Measurements from ENCODE around the gene ICE1.
A peak's percentile ranks its signal among the peaks of the same experiment; 100 is the strongest.

Gene ICE1

GRCh38 chr5:5418764-5419163 is 3.7 kb upstream of the ICE1 start:
- H3K9me3 ChIP-seq, result no peaks in the 10 kb centered on the region
- TF ChIP-seq CTCF (IDR thresholded peaks at IDR 0.05), result no peak
- H3K27ac ChIP-seq, result no peak overlapping the region
- no peak overlapping the region for H3K4me3 ChIP-seq (ENCODE audit: low read depth in 1 of 2, low read length in 1 of 2)
- no peaks in the 10 kb centered on the region for H3K36me3 ChIP-seq
- H3K4me1 ChIP-seq (ENCODE audit: control insufficient read depth in 1 of 2, insufficient read depth in 1 of 2, low read depth in 1 of 2, low read length in 1 of 2), result peaks cover 21 to 23% of the 10 kb centered on the region in 2 experiments
- peaks cover 3% of the 10 kb centered on the region for H3K27me3 ChIP-seq

GRCh38 chr5:5419291-5420210 is 2.9 kb upstream of the ICE1 start:
- Histone ChIP-seq H3K27me3 (peaks cover 3% of the 10 kb centered on the region), H3K36me3 (no peaks in the 10 kb centered on the region), H3K4me3 (ENCODE audit: low read depth in 1 of 2, low read length in 1 of 2) (no peak overlapping the region), H3K4me1 (ENCODE audit: control insufficient read depth in 1 of 2, insufficient read depth in 1 of 2, low read depth in 1 of 2, low read length in 1 of 2) (peaks cover 28 to 29% of the 10 kb centered on the region in 2 experiments), H3K27ac (no peak overlapping the region), H3K9me3 (no peaks in the 10 kb centered on the region)
- TF ChIP-seq CTCF (IDR thresholded peaks at IDR 0.05), result no peak

- Histone ChIP-seq H3K4me3 (ENCODE audit: low read depth in 1 of 2, low read length in 1 of 2) (no peak overlapping the region), H3K9me3 (no peaks in the 10 kb centered on the region), H3K4me1 (ENCODE audit: control insufficient read depth in 1 of 2, insufficient read depth in 1 of 2, low read depth in 1 of 2, low read length in 1 of 2) (peaks cover 34 to 36% of the 10 kb centered on the region in 2 experiments), H3K36me3 (no peaks in the 10 kb centered on the region), H3K27me3 (peaks cover 3% of the 10 kb centered on the region), H3K27ac (no peak overlapping the region)
- no peak for TF ChIP-seq CTCF (IDR thresholded peaks at IDR 0.05)
Measured at GRCh38 chr5:5420251-5420650, 2.2 kb upstream of the ICE1 start.

GRCh38 chr5:5421149-5421960 is 1.1 kb upstream of the ICE1 start:
- Histone ChIP-seq H3K36me3 (no peaks in the 10 kb centered on the region), H3K27me3 (peaks cover 3% of the 10 kb centered on the region), H3K4me1 (ENCODE audit: control insufficient read depth in 1 of 2, insufficient read depth in 1 of 2, low read depth in 1 of 2, low read length in 1 of 2) (peaks cover 34 to 36% of the 10 kb centered on the region in 2 experiments), H3K27ac (peak overlapping the region; percentile 96), H3K4me3 (ENCODE audit: low read depth in 1 of 2, low read length in 1 of 2) (peak overlapping the region; percentile 76 to 96), H3K9me3 (no peaks in the 10 kb centered on the region)
- TF ChIP-seq CTCF (IDR thresholded peaks at IDR 0.05), result no peak

GRCh38 chr5:5422819-5423515 is 490 bp downstream of the ICE1 start:
- Histone ChIP-seq H3K4me3 (ENCODE audit: low read depth in 1 of 2, low read length in 1 of 2) (peak overlapping the region; percentile 76 to 96), H3K27ac (peak overlapping the region; percentile 96), H3K4me1 (ENCODE audit: control insufficient read depth in 1 of 2, insufficient read depth in 1 of 2, low read depth in 1 of 2, low read length in 1 of 2) (peaks cover 34 to 36% of the 10 kb centered on the region in 2 experiments), H3K36me3 (no peaks in the 10 kb centered on the region), H3K27me3 (peaks cover 3% of the 10 kb centered on the region), H3K9me3 (no peaks in the 10 kb centered on the region)
- no peak for TF ChIP-seq CTCF (IDR thresholded peaks at IDR 0.05)
